ENCODE data around the gene OSBPL2.

GRCh38 chr20:62344092-62344491 is 105.8 kb downstream of the OSBPL2 start:
- TF ChIP-seq REST (IDR thresholded peaks at IDR 0.05; ENCODE audit: low read depth) (no peak), YY1 (IDR thresholded peaks at IDR 0.05; ENCODE audit: extremely low read depth, insufficient replicate concordance, low read depth, low read length) (no peak), POLR2A (IDR thresholded peaks at IDR 0.05; ENCODE audit: borderline replicate concordance, extremely low read depth, insufficient read depth, insufficient read length) (no peak), EGR1 (IDR thresholded peaks at IDR 0.05; ENCODE audit: low read depth) (no peak), CTCF (IDR thresholded peaks at IDR 0.05 in 2 of 3, conservative IDR thresholded peaks at IDR 0.05 in 1 of 3; ENCODE audit: borderline replicate concordance in 1 of 3, insufficient read depth in 1 of 3, low read depth in 2 of 3, low read length in 2 of 3) (no peak), EZH2 (IDR thresholded peaks at IDR 0.05) (no peak), MAX (IDR thresholded peaks at IDR 0.05) (no peak), ATF3 (IDR thresholded peaks at IDR 0.05) (no peak), SRF (IDR thresholded peaks at IDR 0.05; ENCODE audit: low read depth) (no peak), ZFX (IDR thresholded peaks at IDR 0.05) (no peak)

Measured in HCT116 (cell line).